MM.1S (cell line): ENCODE results near the gene SLC37A1.

Experiments used
- CTCF ChIP-seq: fragments of 300-600 bp; sonication (generic); IDR thresholded peaks from 2 replicates; pipeline ENCODE4 v1.5.1; 2016; ENCODE audit warnings: antibody characterized with exemption, low read length, mixed read lengths
- EZH2phosphoT487 ChIP-seq: fragments of 300-600 bp; sonication (generic); IDR thresholded peaks from 2 replicates; pipeline ENCODE4 v1.6.1; 2018; ENCODE audit warnings: antibody characterized with exemption, low read length

- TF ChIP-seq CTCF (no peak), EZH2phosphoT487 (no peak)
These were observed 12.7 kb downstream of the SLC37A1 start for GRCh38 chr21:42526379-42526727.
